SU-DHL-6 (cell line): Measurements from ENCODE around the gene PDE9A.

Experiments
- H2AFZ ChIP-seq: fragments of 200-600 bp; sonication (generic); 2 replicates; pipeline ENCODE4 v1.6.1; 2014; ENCODE audit warnings: low read depth, mild to moderate bottlenecking, moderate library complexity, mixed read lengths, antibody characterized with exemption, low read length; ENCODE audit not compliant: severe bottlenecking
- H3F3A ChIP-seq: fragments of 200-600 bp; shearing (Covaris generic); 2 replicates; pipeline ENCODE4 v1.6.0; 2016; ENCODE audit warnings: antibody characterized with exemption, mild to moderate bottlenecking; ENCODE audit not compliant: insufficient read depth
- H3K27ac ChIP-seq: fragments of 200-600 bp; sonication (generic); 2 replicates; pipeline ENCODE4 v1.5.1; 2016; ENCODE audit warnings: low read depth, mild to moderate bottlenecking, low read length, moderate library complexity, mixed read lengths
- H3K27me3 ChIP-seq: fragments of 200-600 bp; sonication (generic), shearing (Covaris generic); 2 replicates; pipeline ENCODE4 v1.6.0; 2014; ENCODE audit warnings: mild to moderate bottlenecking, low read length
- H3K36me3 ChIP-seq: fragments of 200-600 bp; sonication (generic); 2 replicates; pipeline ENCODE4 v1.6.1; 2014; ENCODE audit warnings: mild to moderate bottlenecking, low read length, mixed read lengths
- H3K4me2 ChIP-seq: fragments of 300-600, 200-600 bp; shearing (Covaris generic), sonication (generic); 2 replicates; pipeline ENCODE4 v1.6.0; 2014; ENCODE audit warnings: low read length, low read depth, mild to moderate bottlenecking; ENCODE audit not compliant: poor library complexity, severe bottlenecking
- H3K4me3 ChIP-seq: fragments of 200-600 bp; sonication (generic); 2 replicates; pipeline ENCODE4 v1.5.1; 2014; ENCODE audit warnings: antibody characterized with exemption, low read length, mild to moderate bottlenecking, mixed read lengths; ENCODE audit not compliant: insufficient read depth, poor library complexity, severe bottlenecking
- H3K79me2 ChIP-seq: fragments of 200-600 bp; sonication (generic); 2 replicates; pipeline ENCODE4 v1.6.1; 2014; ENCODE audit warnings: mild to moderate bottlenecking, low read length, moderate library complexity; ENCODE audit not compliant: insufficient read depth
- H3K9ac ChIP-seq: fragments of 200-600 bp; sonication (generic); 2 replicates; pipeline ENCODE4 v1.7.0; 2014; ENCODE audit warnings: mild to moderate bottlenecking, low read length
- H3K9me2 ChIP-seq: fragments of 200-600 bp; sonication (generic); replicated peaks from 2 replicates; pipeline ENCODE4 v1.6.1; 2014; ENCODE audit warnings: low read length; ENCODE audit not compliant: insufficient read depth
- H3K9me3 ChIP-seq: fragments of 200-600 bp; sonication (generic); 2 replicates; pipeline ENCODE4 v1.6.1; 2014; ENCODE audit warnings: low read length, mixed read lengths; ENCODE audit not compliant: insufficient read depth
- H4K20me1 ChIP-seq: fragments of 200-600 bp; sonication (generic); 2 replicates; pipeline ENCODE4 v1.6.1; 2014; ENCODE audit warnings: low read depth, mild to moderate bottlenecking, antibody characterized with exemption, low read length, moderate library complexity, mixed read lengths
- EZH2phosphoT487 ChIP-seq: fragments of 200-600 bp; sonication (generic), shearing (Covaris generic); conservative IDR thresholded peaks from 2 replicates; pipeline ENCODE4 v1.6.1; 2018; ENCODE audit warnings: mild to moderate bottlenecking, antibody characterized with exemption, low read length, moderate library complexity, mixed read lengths
- TF ChIP-seq, protein P1 (sequence below): fragments of 200-600 bp; sonication (generic); IDR thresholded peaks from one replicate; pipeline ENCODE4 v1.5.1; 2017; ENCODE audit warnings: antibody characterized with exemption, mild to moderate bottlenecking, low read length, moderate library complexity; ENCODE audit not compliant: insufficient read depth, poor library complexity, severe bottlenecking

Gene PDE9A

DNA sequence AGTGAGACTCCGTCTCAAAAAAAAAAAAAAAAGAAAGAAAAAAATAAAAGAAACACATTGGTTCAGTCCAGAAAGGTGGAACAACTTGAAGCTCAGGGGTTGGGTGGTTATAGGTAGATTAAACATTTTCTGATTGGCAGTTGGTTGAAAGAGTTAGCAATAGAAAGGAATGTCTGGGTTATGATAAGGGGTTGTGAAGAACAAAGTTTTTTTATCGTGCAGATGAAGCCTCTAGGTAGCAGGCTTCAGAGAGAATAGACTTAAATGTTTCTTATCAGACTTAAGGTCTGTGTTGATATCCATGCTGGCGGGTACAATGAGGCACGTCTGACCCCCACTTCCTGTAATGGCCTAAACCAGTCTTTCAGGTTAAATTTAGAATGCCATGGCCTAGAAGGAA is 45.0 kb upstream of the PDE9A start:
- Histone ChIP-seq H3K27me3 (no peaks in the 10 kb centered on the region), H3K9ac (no peak overlapping the region), H4K20me1 (no peaks in the 10 kb centered on the region), H3K4me2 (no peak overlapping the region), H3K9me2 (no peaks in the 10 kb centered on the region), H2AFZ (no peak overlapping the region), H3F3A (no peaks in the 10 kb centered on the region), H3K4me3 (no peak overlapping the region), H3K36me3 (no peaks in the 10 kb centered on the region), H3K27ac (no peak overlapping the region), H3K9me3 (peaks cover 21% of the 10 kb centered on the region; the same call in 1 of the 2 replicates), H3K79me2 (no peaks in the 10 kb centered on the region)
- TF ChIP-seq EZH2phosphoT487, result no peak
- TF ChIP-seq, protein P1, sequence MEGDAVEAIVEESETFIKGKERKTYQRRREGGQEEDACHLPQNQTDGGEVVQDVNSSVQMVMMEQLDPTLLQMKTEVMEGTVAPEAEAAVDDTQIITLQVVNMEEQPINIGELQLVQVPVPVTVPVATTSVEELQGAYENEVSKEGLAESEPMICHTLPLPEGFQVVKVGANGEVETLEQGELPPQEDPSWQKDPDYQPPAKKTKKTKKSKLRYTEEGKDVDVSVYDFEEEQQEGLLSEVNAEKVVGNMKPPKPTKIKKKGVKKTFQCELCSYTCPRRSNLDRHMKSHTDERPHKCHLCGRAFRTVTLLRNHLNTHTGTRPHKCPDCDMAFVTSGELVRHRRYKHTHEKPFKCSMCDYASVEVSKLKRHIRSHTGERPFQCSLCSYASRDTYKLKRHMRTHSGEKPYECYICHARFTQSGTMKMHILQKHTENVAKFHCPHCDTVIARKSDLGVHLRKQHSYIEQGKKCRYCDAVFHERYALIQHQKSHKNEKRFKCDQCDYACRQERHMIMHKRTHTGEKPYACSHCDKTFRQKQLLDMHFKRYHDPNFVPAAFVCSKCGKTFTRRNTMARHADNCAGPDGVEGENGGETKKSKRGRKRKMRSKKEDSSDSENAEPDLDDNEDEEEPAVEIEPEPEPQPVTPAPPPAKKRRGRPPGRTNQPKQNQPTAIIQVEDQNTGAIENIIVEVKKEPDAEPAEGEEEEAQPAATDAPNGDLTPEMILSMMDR, result no peak

DNA sequence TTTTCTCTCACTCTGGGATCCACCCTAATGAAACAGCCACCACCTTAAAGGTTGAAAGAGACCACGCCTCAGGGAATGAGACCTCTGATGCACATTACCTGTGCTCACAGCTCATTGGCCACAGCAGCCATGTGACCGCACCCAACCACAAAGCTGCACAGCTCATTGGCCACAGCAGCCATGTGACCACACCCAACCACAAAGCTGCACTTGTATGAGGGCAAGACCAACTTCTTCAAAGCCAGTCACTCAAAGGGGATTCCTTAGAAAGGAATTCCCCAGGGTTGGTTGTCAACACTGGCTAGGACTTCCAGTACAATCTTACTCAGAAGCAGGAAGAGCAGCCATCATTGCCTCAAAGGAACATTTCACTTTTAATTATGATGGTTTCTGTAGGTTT is 43.6 kb upstream of the PDE9A start:
- TF ChIP-seq EZH2phosphoT487, result no peak
- TF ChIP-seq, protein P1, result no peak
- H3K4me2 ChIP-seq, result no peak overlapping the region
- no peaks in the 10 kb centered on the region for H4K20me1 ChIP-seq
- H3K36me3 ChIP-seq, result no peaks in the 10 kb centered on the region
- H3K9me3 ChIP-seq, result peaks cover 12% of the 10 kb centered on the region; the same call in 1 of the 2 replicates
- H3K27ac ChIP-seq, result no peak overlapping the region
- H2AFZ ChIP-seq, result no peak overlapping the region
- no peaks in the 10 kb centered on the region for H3K79me2 ChIP-seq
- H3K27me3 ChIP-seq, result no peaks in the 10 kb centered on the region
- H3F3A ChIP-seq, result no peaks in the 10 kb centered on the region
- H3K4me3 ChIP-seq, result no peak overlapping the region
- no peak overlapping the region for H3K9ac ChIP-seq
- no peaks in the 10 kb centered on the region for H3K9me2 ChIP-seq

DNA sequence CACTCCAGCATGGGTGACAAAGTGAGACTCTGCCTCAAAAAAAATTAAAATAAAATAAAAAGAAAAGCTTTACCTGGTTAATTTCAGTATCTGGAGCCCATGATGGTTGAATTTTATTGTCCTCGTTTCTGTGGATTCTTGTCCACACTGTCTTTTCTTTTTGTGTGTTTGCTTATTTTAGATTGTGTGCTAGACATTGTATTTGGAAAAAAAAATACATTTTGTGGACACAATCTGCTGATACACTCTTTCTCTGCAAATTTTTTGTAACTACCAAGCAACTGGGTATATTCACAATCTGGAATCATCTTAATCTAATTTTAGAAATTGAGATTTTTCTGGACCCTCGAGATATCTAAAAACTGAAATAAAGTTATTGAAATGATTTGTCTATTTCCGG is 41.6 kb upstream of the PDE9A start:
- Histone ChIP-seq H3K79me2 (no peaks in the 10 kb centered on the region), H3K9ac (no peak overlapping the region), H3K4me3 (no peak overlapping the region), H3K9me2 (no peaks in the 10 kb centered on the region), H3F3A (no peaks in the 10 kb centered on the region), H3K4me2 (no peak overlapping the region), H2AFZ (no peak overlapping the region), H3K36me3 (no peaks in the 10 kb centered on the region), H3K27me3 (no peaks in the 10 kb centered on the region), H3K27ac (no peak overlapping the region), H4K20me1 (no peaks in the 10 kb centered on the region), H3K9me3 (peaks cover 6% of the 10 kb centered on the region; the same call in 1 of the 2 replicates)
- no peak for TF ChIP-seq EZH2phosphoT487
- TF ChIP-seq, protein P1, result no peak
